Measurements from ENCODE around the gene COMP. TPM values are rescaled to one million over a fixed set of nuclear protein-coding genes. Genes with fewer than 3 reads are reported as not detected.

The COMP gene
- polyA plus RNA-seq, 1 of the 3 experiments (the other 2 are of a cell fraction), result 0.26 TPM

GRCh38 chr19:18756896-18757295 is 34.2 kb downstream of the COMP start:
- Histone ChIP-seq H3K9ac (no peak overlapping the region), H3K9me3 (no peaks in the 10 kb centered on the region), H4K20me1 (ENCODE audit: insufficient read depth) (no peaks in the 10 kb centered on the region), H2AFZ (ENCODE audit: low read depth) (no peak overlapping the region), H3K4me3 (ENCODE audit: low read depth in 2 of 2, low read length in 1 of 2) (no peak overlapping the region), H3F3A (replicated peaks; ENCODE audit: insufficient read depth) (peaks cover 3% of the 10 kb centered on the region), H3K27ac (ENCODE audit: low read depth in 2 of 2, low read length in 1 of 2) (peak overlapping the region in 1 of 2 experiments; percentile 5; a peak in 1 of 4 replicates), H3K27me3 (ENCODE audit: insufficient read depth) (no peaks in the 10 kb centered on the region), H3K4me1 (ENCODE audit: control insufficient read depth in 1 of 2, insufficient read depth in 2 of 2, low read depth in 1 of 2, low read length in 1 of 2) (peaks cover 2 to 37% of the 10 kb centered on the region in 2 experiments; a peak in 2 of 4 replicates), H3K36me3 (replicated peaks in 1 of 2; ENCODE audit: control insufficient read depth in 1 of 2, insufficient read depth in 2 of 2, low read length in 1 of 2) (peaks cover 0 to 3% of the 10 kb centered on the region in 2 experiments), H3K79me2 (ENCODE audit: insufficient read depth) (no peaks in the 10 kb centered on the region), H3K9me2 (no peaks in the 10 kb centered on the region), H3K4me2 (no peak overlapping the region)
- WGBS (ENCODE audit: low lambda C conversion rate), result 81% methylated on average over 16 of the region's 16 CpGs
- DNase-seq, result peak; percentile 73
- ChIA-PET CTCF (no interaction called here), POLR2A (no interaction called here)
- TF ChIP-seq RFX5 (IDR thresholded peaks at IDR 0.05; ENCODE audit: low read length) (no peak), USF1 (IDR thresholded peaks at IDR 0.05; ENCODE audit: borderline replicate concordance, low read depth) (no peak), JUND (IDR thresholded peaks at IDR 0.05) (no peak), RCOR1 (IDR thresholded peaks at IDR 0.05; ENCODE audit: low read length) (no peak; the same call in 1 of the 2 replicates), YY1 (IDR thresholded peaks at IDR 0.05; ENCODE audit: low read depth) (no peak), RAD21 (IDR thresholded peaks at IDR 0.05; ENCODE audit: low read length) (no peak), SIN3A (IDR thresholded peaks at IDR 0.05; ENCODE audit: borderline replicate concordance, low read depth, low read length) (no peak), ELF1 (IDR thresholded peaks at IDR 0.05) (no peak), EP300 (IDR thresholded peaks at IDR 0.05; ENCODE audit: borderline replicate concordance in 1 of 2, low read depth in 1 of 2, low read length in 1 of 2) (0 out of 4 replicates have a peak, but pooled peaks of 1 of the 2 experiments have one; percentile 28)

GRCh38 chr19:18754501-18754900 is 36.6 kb downstream of the COMP start:
- H3K79me2 ChIP-seq (ENCODE audit: insufficient read depth), result no peaks in the 10 kb centered on the region
- H3F3A ChIP-seq (replicated peaks; ENCODE audit: insufficient read depth), result peaks cover 3% of the 10 kb centered on the region
- H3K4me1 ChIP-seq (ENCODE audit: control insufficient read depth in 1 of 2, insufficient read depth in 2 of 2, low read depth in 1 of 2, low read length in 1 of 2), result peaks cover 0 to 15% of the 10 kb centered on the region in 2 experiments; a peak in 1 of 4 replicates
- no peak overlapping the region for H3K27ac ChIP-seq (ENCODE audit: low read depth in 2 of 2, low read length in 1 of 2)
- H3K36me3 ChIP-seq (replicated peaks in 1 of 2; ENCODE audit: control insufficient read depth in 1 of 2, insufficient read depth in 2 of 2, low read length in 1 of 2), result peaks cover 0 to 3% of the 10 kb centered on the region in 2 experiments
- no peaks in the 10 kb centered on the region for H3K9me3 ChIP-seq
- H3K27me3 ChIP-seq (ENCODE audit: insufficient read depth), result no peaks in the 10 kb centered on the region
- no peak overlapping the region for H3K4me3 ChIP-seq (ENCODE audit: low read depth in 2 of 2, low read length in 1 of 2)
- no peak overlapping the region for H2AFZ ChIP-seq (ENCODE audit: low read depth)
- DNase-seq, result no peak
- CTCF ChIA-PET, result interaction anchor here (0.9 to 1.2 kb wide), 2 partner anchors 10 to 91 kb away, joined by 3 read pairs; no protein-coding TSS in a partner anchor
- POLR2A ChIA-PET, result interaction anchor here (1.1 kb wide), 1 partner anchor 13 kb away, joined by 3 read pairs; no protein-coding TSS in a partner anchor
- H3K9ac ChIP-seq, result no peak overlapping the region
- H3K9me2 ChIP-seq, result no peaks in the 10 kb centered on the region
- H4K20me1 ChIP-seq (ENCODE audit: insufficient read depth), result no peaks in the 10 kb centered on the region
- 94% methylated on average over 4 of the region's 4 CpGs for WGBS (ENCODE audit: low lambda C conversion rate)
- no peak for TF ChIP-seq SIN3A (IDR thresholded peaks at IDR 0.05; ENCODE audit: borderline replicate concordance, low read depth, low read length)
- TF ChIP-seq USF2 (IDR thresholded peaks at IDR 0.05; ENCODE audit: borderline replicate concordance, low read depth, low read length), result no peak
- TF ChIP-seq FOSL2 (IDR thresholded peaks at IDR 0.05; ENCODE audit: borderline replicate concordance, low read depth), result no peak
- TF ChIP-seq MEF2A (IDR thresholded peaks at IDR 0.05; ENCODE audit: borderline replicate concordance, low read depth), result no peak
- TF ChIP-seq ELF1 (IDR thresholded peaks at IDR 0.05), result no peak
- TF ChIP-seq REST (IDR thresholded peaks at IDR 0.05; ENCODE audit: low read depth, low read length), result no peak
- no peak for TF ChIP-seq GATA2 (CRISPR knock-in tag; IDR thresholded peaks at IDR 0.05)
- TF ChIP-seq POLR2AphosphoS5 (IDR thresholded peaks at IDR 0.05; ENCODE audit: low read depth, low read length), result no peak
- TF ChIP-seq NFIC (IDR thresholded peaks at IDR 0.05; ENCODE audit: borderline replicate concordance), result no peak
- TF ChIP-seq CHD2 (IDR thresholded peaks at IDR 0.05; ENCODE audit: low read length, partially characterized antibody), result no peak
- H3K4me2 ChIP-seq, result no peak overlapping the region

Data from SK-N-SH (cell line).